Chondrocyte (in vitro differentiated cells): ENCODE results near the gene ZACN. TPM values are rescaled to one million over a fixed set of nuclear protein-coding genes. Genes with fewer than 3 reads are reported as not detected.

ENCODE experiments used
- DNase-seq: peaks from one replicate; pipeline ENCODE4 v3.0.0; 2021; ENCODE audit warnings: mixed read lengths, low spot score
- H3K27ac Mint-ChIP-seq: one replicate; pipeline ENCODE4 v1.8.0; 2021; ENCODE audit warnings: mild to moderate bottlenecking, moderate library complexity, mixed read lengths; ENCODE audit not compliant: unreplicated experiment
- H3K27me3 Mint-ChIP-seq: 2 replicates; pipeline ENCODE4 v1.8.0; 2021; ENCODE audit warnings: low read depth, mixed read lengths
- H3K36me3 Mint-ChIP-seq: 2 replicates; pipeline ENCODE4 v1.8.0; 2021; ENCODE audit warnings: low read depth, mixed read lengths
- H3K4me1 Mint-ChIP-seq: 2 replicates; pipeline ENCODE4 v1.8.0; 2021; ENCODE audit warnings: low read depth, mild to moderate bottlenecking, mixed read lengths
- H3K4me3 Mint-ChIP-seq: one replicate; pipeline ENCODE4 v1.8.0; 2021; ENCODE audit warnings: mild to moderate bottlenecking, moderate library complexity, mixed read lengths; ENCODE audit not compliant: unreplicated experiment
- H3K9me3 Mint-ChIP-seq: 2 replicates; pipeline ENCODE4 v1.8.0; 2021; ENCODE audit warnings: low read depth, mixed read lengths
- microRNA-seq: library from miRNA; unstranded; fragments of <30 nt; microRNA quantifications from one replicate; pipeline ENCODE4 v1.2.0, GENCODE V29; 2020; ENCODE audit warnings: borderline number of aligned reads
- total RNA-seq: library from RNA; stranded (reverse); gene quantifications from 3 replicates; pipeline ENCODE4 v1.2.1, GENCODE V29; 2021
- TF ChIP-seq, protein P1 (sequence below): fragments of 200-600 bp; sonication (generic); IDR thresholded peaks from 2 replicates; pipeline ENCODE4 v1.5.0; 2021; ENCODE audit warnings: antibody characterized with exemption, mild to moderate bottlenecking, moderate library complexity

ZACN gene
- total RNA-seq, 1 donor from 2014 or later: not detected

DNA sequence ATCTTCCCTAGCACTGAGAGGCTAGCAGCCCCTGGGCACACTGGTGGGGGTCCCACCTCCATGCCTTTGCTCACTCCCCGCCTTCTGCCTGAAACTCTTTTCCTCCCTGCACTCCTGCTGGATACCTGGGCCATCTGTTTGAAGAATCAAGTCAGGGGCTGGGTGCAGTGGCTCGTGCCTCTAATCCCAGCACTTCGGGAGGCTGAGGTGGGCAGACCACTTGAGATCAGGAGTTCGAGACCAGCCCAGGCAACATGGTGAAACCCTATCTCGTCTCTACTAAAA lies 46.4 kb downstream of the ZACN start:
- TF ChIP-seq, protein P1, sequence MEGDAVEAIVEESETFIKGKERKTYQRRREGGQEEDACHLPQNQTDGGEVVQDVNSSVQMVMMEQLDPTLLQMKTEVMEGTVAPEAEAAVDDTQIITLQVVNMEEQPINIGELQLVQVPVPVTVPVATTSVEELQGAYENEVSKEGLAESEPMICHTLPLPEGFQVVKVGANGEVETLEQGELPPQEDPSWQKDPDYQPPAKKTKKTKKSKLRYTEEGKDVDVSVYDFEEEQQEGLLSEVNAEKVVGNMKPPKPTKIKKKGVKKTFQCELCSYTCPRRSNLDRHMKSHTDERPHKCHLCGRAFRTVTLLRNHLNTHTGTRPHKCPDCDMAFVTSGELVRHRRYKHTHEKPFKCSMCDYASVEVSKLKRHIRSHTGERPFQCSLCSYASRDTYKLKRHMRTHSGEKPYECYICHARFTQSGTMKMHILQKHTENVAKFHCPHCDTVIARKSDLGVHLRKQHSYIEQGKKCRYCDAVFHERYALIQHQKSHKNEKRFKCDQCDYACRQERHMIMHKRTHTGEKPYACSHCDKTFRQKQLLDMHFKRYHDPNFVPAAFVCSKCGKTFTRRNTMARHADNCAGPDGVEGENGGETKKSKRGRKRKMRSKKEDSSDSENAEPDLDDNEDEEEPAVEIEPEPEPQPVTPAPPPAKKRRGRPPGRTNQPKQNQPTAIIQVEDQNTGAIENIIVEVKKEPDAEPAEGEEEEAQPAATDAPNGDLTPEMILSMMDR: no peak
- Mint-ChIP-seq H3K4me3 (no peak overlapping the region), H3K27me3 (peaks cover 6% of the 10 kb centered on the region), H3K9me3 (no peaks in the 10 kb centered on the region), H3K36me3 (no peaks in the 10 kb centered on the region), H3K4me1 (no peaks in the 10 kb centered on the region), H3K27ac (no peak overlapping the region)
- DNase-seq: no peak

DNA sequence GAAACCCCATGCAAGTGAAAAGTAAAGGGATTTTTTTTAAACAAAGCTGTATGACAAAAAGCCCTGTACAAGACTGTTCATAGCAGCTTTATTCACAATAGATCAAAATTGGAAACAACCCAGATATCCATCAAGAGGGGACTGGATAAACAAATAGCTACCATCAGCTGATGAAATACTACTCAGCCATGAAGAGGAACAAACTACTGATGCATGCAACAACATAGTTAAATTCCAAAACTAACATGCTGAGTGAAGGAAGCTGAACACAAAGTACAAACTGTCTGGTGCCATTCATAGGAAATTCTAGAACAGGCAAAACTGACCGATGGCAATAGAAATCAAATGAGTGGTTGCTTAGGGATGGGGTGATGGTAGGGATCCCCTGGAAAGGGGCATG lies 46.9 kb downstream of the ZACN start:
- H3K27me3 Mint-ChIP-seq: peaks cover 5% of the 10 kb centered on the region
- no peak overlapping the region for H3K27ac Mint-ChIP-seq
- no peaks in the 10 kb centered on the region for H3K4me1 Mint-ChIP-seq
- no peak for DNase-seq
- TF ChIP-seq, protein P1: no peak
- no peaks in the 10 kb centered on the region for H3K36me3 Mint-ChIP-seq
- H3K4me3 Mint-ChIP-seq: no peak overlapping the region
- H3K9me3 Mint-ChIP-seq: no peaks in the 10 kb centered on the region

DNA sequence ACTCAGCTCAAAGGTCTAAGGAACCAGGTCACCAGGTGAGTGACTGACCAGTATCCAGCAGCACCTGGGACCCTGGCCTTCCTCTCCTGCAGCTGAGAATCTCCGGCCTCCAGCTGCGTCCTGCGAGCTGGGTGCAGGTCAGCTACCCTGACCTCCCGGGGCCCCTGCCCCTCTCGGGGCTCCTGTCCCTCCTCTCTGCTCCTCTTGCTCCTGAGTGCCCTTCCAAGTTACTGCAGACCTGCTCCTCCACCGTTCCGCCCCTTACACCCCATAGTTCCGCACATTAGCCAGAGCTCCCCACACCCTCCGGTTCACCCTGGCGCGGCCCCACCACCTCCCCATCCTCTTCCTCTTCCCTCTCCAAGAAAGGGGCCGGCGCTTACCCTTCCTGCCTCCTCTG lies 51.5 kb downstream of the ZACN start:
- Mint-ChIP-seq H3K36me3 (no peaks in the 10 kb centered on the region), H3K27ac (no peak overlapping the region), H3K4me3 (no peak overlapping the region), H3K9me3 (no peaks in the 10 kb centered on the region), H3K27me3 (peaks cover 16% of the 10 kb centered on the region), H3K4me1 (no peaks in the 10 kb centered on the region)
- no peak for DNase-seq
- TF ChIP-seq, protein P1: no peak

DNA sequence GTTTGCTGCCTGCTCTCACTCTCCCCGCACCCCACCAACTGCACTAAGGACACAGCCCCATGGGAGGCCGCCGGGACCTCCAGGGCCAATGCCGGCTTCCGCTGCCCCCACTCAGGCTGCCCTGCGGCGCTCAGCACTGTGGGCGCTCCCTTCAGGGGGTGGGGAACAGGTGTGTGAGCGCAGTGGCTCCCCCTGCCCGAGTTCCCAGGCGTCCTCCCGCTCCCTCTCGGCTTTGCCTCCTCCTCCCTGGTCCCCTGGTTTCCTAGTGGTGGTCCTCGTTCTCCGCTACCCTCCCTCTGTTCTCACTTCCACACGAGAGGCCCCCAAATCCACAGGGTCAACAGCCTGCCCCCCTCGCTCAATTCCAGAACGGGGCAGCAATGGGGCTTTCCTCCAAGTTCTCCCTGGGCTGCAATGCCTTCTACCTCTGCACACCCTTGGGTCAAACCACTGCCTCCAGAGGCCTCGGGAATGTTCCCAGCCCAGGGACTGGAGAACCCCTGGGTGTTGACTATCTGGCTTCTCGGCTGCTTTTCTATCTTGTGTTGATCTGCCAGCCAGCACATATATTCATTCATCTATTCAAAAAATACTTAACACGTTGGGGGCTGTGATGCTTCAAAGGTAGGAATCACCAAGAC lies 52.2 kb downstream of the ZACN start:
- peaks cover 15% of the 10 kb centered on the region for H3K27me3 Mint-ChIP-seq
- TF ChIP-seq, protein P1: no peak
- DNase-seq: no peak
- H3K4me3 Mint-ChIP-seq: no peak overlapping the region
- no peak overlapping the region for H3K27ac Mint-ChIP-seq
- H3K9me3 Mint-ChIP-seq: no peaks in the 10 kb centered on the region
- no peaks in the 10 kb centered on the region for H3K36me3 Mint-ChIP-seq
- H3K4me1 Mint-ChIP-seq: no peaks in the 10 kb centered on the region

DNA sequence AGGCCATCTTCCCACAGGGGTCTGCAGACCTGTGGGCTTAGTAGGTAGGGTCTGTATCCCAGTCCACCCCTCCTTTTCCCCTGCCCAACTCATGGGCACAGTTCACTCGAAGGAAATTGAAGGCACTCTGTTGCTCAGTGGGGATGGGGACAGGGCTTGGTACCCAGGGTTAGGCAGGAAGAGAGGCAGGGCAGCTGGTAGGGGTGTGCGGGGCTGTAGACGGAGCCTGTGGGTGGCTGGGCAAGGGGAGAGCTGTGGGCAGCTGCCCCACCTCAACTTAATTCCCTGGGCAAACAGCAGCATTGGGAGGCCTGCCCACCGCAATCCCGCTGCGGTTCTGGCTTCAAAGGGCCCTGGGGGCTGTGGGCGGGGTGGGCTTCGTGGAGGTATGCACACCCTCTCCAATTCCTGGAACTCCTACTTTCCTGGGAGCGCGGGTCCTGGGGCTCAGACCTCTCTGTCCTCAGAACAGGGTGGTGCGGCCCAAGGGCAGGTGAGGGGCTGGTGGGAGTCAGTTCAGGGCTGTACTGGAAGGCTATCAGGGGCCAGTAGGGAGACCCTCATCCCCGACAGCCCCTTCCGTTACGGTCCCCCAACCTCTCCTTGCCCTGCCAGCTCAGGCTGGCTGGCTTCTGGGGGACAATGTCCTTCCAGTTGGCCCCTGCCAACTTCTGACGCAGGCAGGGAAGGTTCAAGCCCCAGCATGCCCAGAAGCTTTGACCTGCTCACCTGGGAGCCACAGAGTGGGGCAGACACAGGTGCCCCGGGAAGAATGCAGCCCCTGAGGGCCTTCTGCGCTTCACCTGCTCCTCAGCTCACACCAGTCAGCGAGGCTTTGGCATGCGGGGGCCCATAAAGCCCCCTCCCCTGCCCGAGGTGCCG lies 53.0 kb downstream of the ZACN start:
- TF ChIP-seq, protein P1: no peak
- no peak overlapping the region for H3K4me3 Mint-ChIP-seq
- H3K9me3 Mint-ChIP-seq: no peaks in the 10 kb centered on the region
- no peaks in the 10 kb centered on the region for H3K4me1 Mint-ChIP-seq
- peaks cover 15% of the 10 kb centered on the region for H3K27me3 Mint-ChIP-seq
- H3K27ac Mint-ChIP-seq: no peak overlapping the region
- no peaks in the 10 kb centered on the region for H3K36me3 Mint-ChIP-seq
- no peak for DNase-seq

Small RNA genes within 50 kb of the gene (microRNA-seq; reads per million reads assigned to microRNA genes)
- gene MIR6868: 1.7 reads per million

Other genes starting within 250 kb of the ZACN start
- 1.1 to 3.1 TPM (median 1.5 TPM) in 3 replicates for gene UNC13D, start 234.8 kb upstream of the ZACN start, total RNA-seq
- gene WBP2, start 223.8 kb upstream of the ZACN start, total RNA-seq: 45.0 to 62.5 TPM (median 56.5 TPM) in 3 replicates
- 33.9 to 50.6 TPM (median 46.3 TPM) in 3 replicates for gene TRIM47, start 200.6 kb upstream of the ZACN start, total RNA-seq
- 25.2 to 27.1 TPM (median 27.0 TPM) in 3 replicates for gene TRIM65, start 182.2 kb upstream of the ZACN start, total RNA-seq
- 47.4 to 53.3 TPM (median 49.8 TPM) in 3 replicates for gene MRPL38, start 174.3 kb upstream of the ZACN start, total RNA-seq
- 6.7 to 19.8 TPM (median 7.5 TPM) in 3 replicates for gene FBF1, start 138.1 kb upstream of the ZACN start, total RNA-seq
- 50.2 to 63.3 TPM (median 52.3 TPM) in 3 replicates for gene ACOX1, start 100.0 kb upstream of the ZACN start, total RNA-seq
- gene TEN1, start 99.9 kb upstream of the ZACN start, total RNA-seq: 17.1 to 22.2 TPM (median 21.8 TPM) in 3 replicates
- gene CDK3, start 78.3 kb upstream of the ZACN start, total RNA-seq: 6.3 to 7.1 TPM (median 6.7 TPM) in 3 replicates
- not detected in 3 replicates for gene EVPL, start 51.9 kb upstream of the ZACN start, total RNA-seq
- 62.1 to 77.6 TPM (median 63.0 TPM) in 3 replicates for gene SRP68, start 6.7 kb upstream of the ZACN start, total RNA-seq
- gene GALR2, start 4.4 kb upstream of the ZACN start, total RNA-seq: not detected in 3 replicates
- 129 to 180 TPM (median 131 TPM) in 3 replicates for gene EXOC7, start 24.6 kb downstream of the ZACN start, total RNA-seq
- gene FOXJ1, start 62.1 kb downstream of the ZACN start, total RNA-seq: 0.12 TPM in 1 of 3 replicates, not detected in the others
- 1.1 to 1.5 TPM (median 1.4 TPM) in 3 replicates for gene RNF157, start 161.3 kb downstream of the ZACN start, total RNA-seq
- gene UBALD2, start 186.2 kb downstream of the ZACN start, total RNA-seq: 6.7 to 14.1 TPM (median 13.2 TPM) in 3 replicates
- gene QRICH2, start 229.1 kb downstream of the ZACN start, total RNA-seq: 4.7 to 5.2 TPM (median 5.0 TPM) in 3 replicates